ENCODE data around the gene GADD45A. TPM values are rescaled to one million over a fixed set of nuclear protein-coding genes. Genes with fewer than 3 reads are reported as not detected.

The GADD45A gene
- total RNA-seq, 1 experiment from 2014 or later: 129 TPM

DNA sequence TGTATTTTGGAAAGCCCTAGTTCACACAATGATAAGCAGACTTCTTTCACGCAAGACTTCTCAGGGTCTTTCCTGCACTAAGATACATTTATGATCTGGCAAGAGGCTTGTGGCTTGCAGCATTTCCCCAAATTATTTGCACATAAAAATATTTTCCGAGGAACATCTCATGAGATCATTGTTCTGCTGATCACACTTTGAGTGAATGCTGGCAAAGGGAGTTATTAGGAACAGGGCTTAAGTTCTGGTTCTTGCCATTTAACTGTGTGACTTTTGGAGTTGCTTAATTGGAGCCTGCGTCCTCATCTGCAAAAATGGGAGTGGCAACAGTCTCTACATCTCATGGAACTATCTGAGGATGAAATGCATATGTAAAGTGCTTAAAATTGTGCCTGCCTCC is 50.2 kb downstream of the GADD45A start:
- POLR2A ChIA-PET (ENCODE audit: unreplicated experiment): no interaction called here
- intact Hi-C loops (cut with micrococcal nuclease): no loop called here
- no peaks in the 10 kb centered on the region for H3K9me2 ChIP-seq (replicated peaks; ENCODE audit: low read length)
- ATAC-seq (no peak), DNase-seq (no peak)
- H3K27ac ChIP-seq (ENCODE audit: low read length): 0 out of 2 replicates have a peak overlapping the region, but pooled peaks have one; percentile 42
- no peak overlapping the region for H3K9ac ChIP-seq (ENCODE audit: low read length)
- CTCF ChIA-PET: no interaction called here
- no peaks in the 10 kb centered on the region for H4K20me1 ChIP-seq (ENCODE audit: low read length)
- no peaks in the 10 kb centered on the region for H3K36me3 ChIP-seq (ENCODE audit: low read depth, low read length)
- H3K4me2 ChIP-seq (ENCODE audit: low read length): no peak overlapping the region
- no peaks in the 10 kb centered on the region for H3K9me3 ChIP-seq (ENCODE audit: low read length)
- H3K4me1 ChIP-seq (ENCODE audit: insufficient read depth, low read length): peaks cover 20% of the 10 kb centered on the region
- no peak overlapping the region for H3K4me3 ChIP-seq (ENCODE audit: low read length)
- H3K79me2 ChIP-seq (ENCODE audit: low read length): no peaks in the 10 kb centered on the region
- BruUV-seq (replicated peaks): no TSS peak
- no peaks in the 10 kb centered on the region for H3K27me3 ChIP-seq (ENCODE audit: low read length)
- TF ChIP-seq EZH2 (IDR thresholded peaks at IDR 0.05; ENCODE audit: low read length, unreplicated experiment): no peak
- TF ChIP-seq, protein P1, sequence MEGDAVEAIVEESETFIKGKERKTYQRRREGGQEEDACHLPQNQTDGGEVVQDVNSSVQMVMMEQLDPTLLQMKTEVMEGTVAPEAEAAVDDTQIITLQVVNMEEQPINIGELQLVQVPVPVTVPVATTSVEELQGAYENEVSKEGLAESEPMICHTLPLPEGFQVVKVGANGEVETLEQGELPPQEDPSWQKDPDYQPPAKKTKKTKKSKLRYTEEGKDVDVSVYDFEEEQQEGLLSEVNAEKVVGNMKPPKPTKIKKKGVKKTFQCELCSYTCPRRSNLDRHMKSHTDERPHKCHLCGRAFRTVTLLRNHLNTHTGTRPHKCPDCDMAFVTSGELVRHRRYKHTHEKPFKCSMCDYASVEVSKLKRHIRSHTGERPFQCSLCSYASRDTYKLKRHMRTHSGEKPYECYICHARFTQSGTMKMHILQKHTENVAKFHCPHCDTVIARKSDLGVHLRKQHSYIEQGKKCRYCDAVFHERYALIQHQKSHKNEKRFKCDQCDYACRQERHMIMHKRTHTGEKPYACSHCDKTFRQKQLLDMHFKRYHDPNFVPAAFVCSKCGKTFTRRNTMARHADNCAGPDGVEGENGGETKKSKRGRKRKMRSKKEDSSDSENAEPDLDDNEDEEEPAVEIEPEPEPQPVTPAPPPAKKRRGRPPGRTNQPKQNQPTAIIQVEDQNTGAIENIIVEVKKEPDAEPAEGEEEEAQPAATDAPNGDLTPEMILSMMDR (conservative IDR thresholded peaks at IDR 0.05; ENCODE audit: low read depth, low read length): no peak
- TF ChIP-seq EZH2phosphoT487 (IDR thresholded peaks at IDR 0.05; ENCODE audit: borderline replicate concordance, low read length): no peak
- H2AFZ ChIP-seq (ENCODE audit: low read length): no peak overlapping the region
- no peaks in the 10 kb centered on the region for H3F3A ChIP-seq (ENCODE audit: low read length, unreplicated experiment)

DNA sequence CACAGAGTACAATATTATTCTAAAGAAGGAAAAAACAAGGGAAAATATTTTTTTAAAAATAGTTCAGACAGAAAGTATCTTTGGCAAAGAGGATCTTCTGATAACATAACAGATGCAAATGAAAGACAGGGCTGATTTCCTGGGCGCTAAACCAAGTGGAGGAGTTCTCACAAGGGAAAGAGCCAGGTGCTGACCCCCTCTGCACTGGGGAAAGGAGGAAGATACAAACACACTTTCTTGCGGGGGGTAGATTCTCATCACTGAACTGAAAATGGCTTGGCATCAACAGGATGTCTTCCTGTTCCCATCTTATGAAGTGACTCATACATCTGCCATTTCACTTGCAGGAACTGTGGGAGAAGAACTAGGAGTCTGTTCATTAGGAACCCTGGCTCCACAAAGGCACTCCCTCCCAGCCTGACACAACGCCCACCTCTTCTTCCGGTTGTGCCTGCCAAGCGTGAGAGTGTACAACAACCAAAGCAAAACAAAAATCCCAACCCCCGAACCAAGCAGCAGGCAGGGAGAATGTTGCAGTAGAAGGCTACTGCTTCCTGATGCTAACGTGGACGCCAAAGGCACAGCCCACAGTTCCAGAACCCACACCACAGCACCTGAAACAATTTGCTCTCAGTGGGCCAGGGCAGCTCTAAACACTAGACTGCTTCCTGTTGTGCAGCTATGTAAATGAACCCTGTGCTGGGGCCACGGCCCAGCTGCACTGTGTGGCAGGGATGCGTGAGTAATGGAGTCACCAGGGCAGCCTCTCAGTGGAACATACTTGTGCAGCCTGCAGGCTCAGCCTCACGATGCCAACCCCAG is 51.0 kb downstream of the GADD45A start:
- Histone ChIP-seq H3K9ac (ENCODE audit: low read length) (no peak overlapping the region), H3K27ac (ENCODE audit: low read length) (peak overlapping the region; percentile 42), H4K20me1 (ENCODE audit: low read length) (no peaks in the 10 kb centered on the region), H3K36me3 (ENCODE audit: low read depth, low read length) (no peaks in the 10 kb centered on the region), H3K79me2 (ENCODE audit: low read length) (no peaks in the 10 kb centered on the region), H3K9me2 (replicated peaks; ENCODE audit: low read length) (no peaks in the 10 kb centered on the region), H3K4me3 (ENCODE audit: low read length) (no peak overlapping the region), H2AFZ (ENCODE audit: low read length) (no peak overlapping the region), H3K4me1 (ENCODE audit: insufficient read depth, low read length) (peaks cover 14% of the 10 kb centered on the region), H3K27me3 (ENCODE audit: low read length) (no peaks in the 10 kb centered on the region), H3K9me3 (ENCODE audit: low read length) (no peaks in the 10 kb centered on the region), H3F3A (ENCODE audit: low read length, unreplicated experiment) (no peaks in the 10 kb centered on the region), H3K4me2 (ENCODE audit: low read length) (peak overlapping the region; percentile 20)
- intact Hi-C loops (cut with micrococcal nuclease): no loop called here
- ChIA-PET CTCF (no interaction called here), POLR2A (ENCODE audit: unreplicated experiment) (no interaction called here)
- DNase-seq: peak; percentile 61
- ATAC-seq: peak; percentile 86
- BruUV-seq (replicated peaks): no TSS peak
- TF ChIP-seq EZH2 (IDR thresholded peaks at IDR 0.05; ENCODE audit: low read length, unreplicated experiment): no peak
- no peak for TF ChIP-seq EZH2phosphoT487 (IDR thresholded peaks at IDR 0.05; ENCODE audit: borderline replicate concordance, low read length)
- TF ChIP-seq, protein P1 (conservative IDR thresholded peaks at IDR 0.05; ENCODE audit: low read depth, low read length): no peak

DNA sequence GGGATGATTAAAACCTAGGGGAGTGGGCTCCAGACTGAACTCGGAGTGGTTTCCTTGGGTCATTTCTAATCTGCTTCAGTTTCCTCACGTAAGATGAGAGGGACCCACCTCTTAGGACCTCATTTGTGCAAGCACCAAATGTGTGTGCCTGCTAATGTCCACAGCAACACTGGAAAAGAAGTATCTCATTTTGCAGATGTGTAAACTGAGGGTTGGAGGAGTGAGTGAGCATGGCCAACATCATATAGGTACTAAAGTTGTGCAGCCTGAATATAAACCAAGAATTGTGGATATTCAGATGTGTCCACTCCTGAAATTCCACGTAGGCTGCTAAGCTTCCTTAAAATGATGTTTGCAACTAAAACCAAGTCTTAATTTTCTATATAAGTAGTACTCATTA is 51.7 kb downstream of the GADD45A start:
- no peaks in the 10 kb centered on the region for H3K79me2 ChIP-seq (ENCODE audit: low read length)
- no peaks in the 10 kb centered on the region for H3F3A ChIP-seq (ENCODE audit: low read length, unreplicated experiment)
- H3K9me3 ChIP-seq (ENCODE audit: low read length): no peaks in the 10 kb centered on the region
- H3K27me3 ChIP-seq (ENCODE audit: low read length): no peaks in the 10 kb centered on the region
- no peak overlapping the region for H3K9ac ChIP-seq (ENCODE audit: low read length)
- TF ChIP-seq, protein P1 (conservative IDR thresholded peaks at IDR 0.05; ENCODE audit: low read depth, low read length): no peak
- no peak for TF ChIP-seq EZH2 (IDR thresholded peaks at IDR 0.05; ENCODE audit: low read length, unreplicated experiment)
- no peak for TF ChIP-seq EZH2phosphoT487 (IDR thresholded peaks at IDR 0.05; ENCODE audit: borderline replicate concordance, low read length)
- BruUV-seq (replicated peaks): no TSS peak
- H3K4me2 ChIP-seq (ENCODE audit: low read length): peak overlapping the region; percentile 20
- no peaks in the 10 kb centered on the region for H4K20me1 ChIP-seq (ENCODE audit: low read length)
- ATAC-seq: no peak
- DNase-seq: no peak
- POLR2A ChIA-PET (ENCODE audit: unreplicated experiment): no interaction called here
- no peak overlapping the region for H3K4me3 ChIP-seq (ENCODE audit: low read length)
- intact Hi-C loops (cut with micrococcal nuclease): no loop called here
- no peaks in the 10 kb centered on the region for H3K9me2 ChIP-seq (replicated peaks; ENCODE audit: low read length)
- H3K27ac ChIP-seq (ENCODE audit: low read length): peak overlapping the region; percentile 42
- H3K4me1 ChIP-seq (ENCODE audit: insufficient read depth, low read length): peaks cover 14% of the 10 kb centered on the region
- H3K36me3 ChIP-seq (ENCODE audit: low read depth, low read length): no peaks in the 10 kb centered on the region
- CTCF ChIA-PET: no interaction called here
- no peak overlapping the region for H2AFZ ChIP-seq (ENCODE audit: low read length)

Measured in PC-3 (cell line).